ENCODE results near the gene UBTF.

DNA sequence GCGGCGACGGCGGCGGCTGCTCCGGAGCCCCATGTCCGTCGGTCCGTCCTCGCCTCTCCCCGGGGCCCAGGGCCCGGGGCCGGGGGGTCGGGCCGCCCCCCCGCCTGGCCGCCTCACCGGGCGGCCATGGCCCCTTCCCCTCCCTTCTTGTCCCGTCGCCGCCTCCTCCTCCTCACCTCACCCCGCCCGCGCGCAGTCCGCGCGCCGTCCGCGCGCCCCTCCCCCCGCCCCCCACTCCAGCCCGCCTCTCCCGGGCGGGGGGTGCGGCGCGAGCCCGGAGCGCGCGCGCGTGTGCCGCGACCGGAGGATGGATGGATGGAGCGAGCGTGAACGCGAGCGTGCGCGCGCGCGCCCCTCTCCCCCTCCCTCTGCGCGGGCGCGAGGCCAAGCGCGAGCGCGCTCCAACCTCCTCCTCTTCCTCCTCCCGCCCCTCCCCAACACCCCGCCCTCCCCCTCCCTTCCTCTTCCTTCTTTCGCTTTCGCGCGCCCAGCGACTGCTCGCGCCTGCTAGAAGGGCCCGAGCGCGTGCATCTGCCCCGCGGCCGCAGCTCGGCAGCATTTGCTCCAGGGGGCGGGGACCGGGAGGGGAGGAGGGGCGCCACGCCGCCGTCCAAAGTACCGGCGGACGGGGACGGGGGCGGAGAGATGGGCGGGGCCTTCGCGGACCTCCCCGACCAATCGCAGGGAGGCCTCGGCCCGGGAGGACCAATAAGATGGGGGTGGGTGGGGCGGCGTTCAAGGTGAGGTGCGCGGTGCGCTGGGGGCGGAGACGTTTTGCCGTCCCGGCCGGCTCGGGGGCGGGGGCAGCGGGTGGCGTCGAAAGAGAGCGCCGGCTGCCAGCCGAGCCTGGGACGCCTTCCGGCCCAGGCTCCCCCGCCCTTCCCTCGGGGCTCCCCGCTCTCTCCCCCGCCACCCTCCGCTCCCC lies 19.7 kb downstream of the UBTF start, which contains the start of gene ATXN7L3:
- TF ChIP-seq, protein P1, sequence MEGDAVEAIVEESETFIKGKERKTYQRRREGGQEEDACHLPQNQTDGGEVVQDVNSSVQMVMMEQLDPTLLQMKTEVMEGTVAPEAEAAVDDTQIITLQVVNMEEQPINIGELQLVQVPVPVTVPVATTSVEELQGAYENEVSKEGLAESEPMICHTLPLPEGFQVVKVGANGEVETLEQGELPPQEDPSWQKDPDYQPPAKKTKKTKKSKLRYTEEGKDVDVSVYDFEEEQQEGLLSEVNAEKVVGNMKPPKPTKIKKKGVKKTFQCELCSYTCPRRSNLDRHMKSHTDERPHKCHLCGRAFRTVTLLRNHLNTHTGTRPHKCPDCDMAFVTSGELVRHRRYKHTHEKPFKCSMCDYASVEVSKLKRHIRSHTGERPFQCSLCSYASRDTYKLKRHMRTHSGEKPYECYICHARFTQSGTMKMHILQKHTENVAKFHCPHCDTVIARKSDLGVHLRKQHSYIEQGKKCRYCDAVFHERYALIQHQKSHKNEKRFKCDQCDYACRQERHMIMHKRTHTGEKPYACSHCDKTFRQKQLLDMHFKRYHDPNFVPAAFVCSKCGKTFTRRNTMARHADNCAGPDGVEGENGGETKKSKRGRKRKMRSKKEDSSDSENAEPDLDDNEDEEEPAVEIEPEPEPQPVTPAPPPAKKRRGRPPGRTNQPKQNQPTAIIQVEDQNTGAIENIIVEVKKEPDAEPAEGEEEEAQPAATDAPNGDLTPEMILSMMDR (IDR thresholded peaks at IDR 0.05; ENCODE audit: low read length) = no peak
- no peak for TF ChIP-seq EZH2 (IDR thresholded peaks at IDR 0.05; ENCODE audit: borderline replicate concordance, low read length)
